HG03575 (cell line): ENCODE measurements around the gene TCTN1.

ENCODE experiments used
- ATAC-seq: cut with Tn5 transposase; IDR thresholded peaks from one replicate; pipeline ENCODE4 v1.9.1; 2021; ENCODE audit not compliant: unreplicated experiment, insufficient number of reproducible peaks, low FRiP score; ENCODE audit errors: extremely low read depth

Gene TCTN1

GRCh38 chr12:110668480-110669192, 54.7 kb downstream of the TCTN1 start:
- no peak for ATAC-seq

DNA sequence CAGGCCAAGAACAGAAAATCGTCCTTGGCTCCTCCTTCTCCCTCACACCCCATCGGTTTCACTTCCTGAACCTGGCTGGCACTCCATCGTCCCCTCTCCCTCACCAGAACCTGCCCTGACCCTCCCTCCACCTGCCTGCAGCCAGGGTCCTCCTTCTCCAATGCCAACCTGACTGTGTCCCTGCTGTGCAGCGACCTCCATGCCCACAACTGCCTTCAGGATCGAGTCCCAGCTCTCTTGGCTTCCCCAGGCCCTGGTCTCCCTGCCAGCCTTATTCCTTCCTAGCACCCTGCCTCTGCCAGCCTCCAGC, 55.2 kb downstream of the TCTN1 start:
- ATAC-seq: no peak

- no peak for ATAC-seq
Measured at GRCh38 chr12:110670161-110670701, 56.3 kb downstream of the TCTN1 start.

GRCh38 chr12:110676171-110676570, 62.2 kb downstream of the TCTN1 start:
- ATAC-seq: no peak

- peak; percentile 33 for ATAC-seq
Measured at GRCh38 chr12:110677206-110677911, 63.4 kb downstream of the TCTN1 start.

- no peak for ATAC-seq
Measured at GRCh38 chr12:110677982-110678381, 64.1 kb downstream of the TCTN1 start.

DNA sequence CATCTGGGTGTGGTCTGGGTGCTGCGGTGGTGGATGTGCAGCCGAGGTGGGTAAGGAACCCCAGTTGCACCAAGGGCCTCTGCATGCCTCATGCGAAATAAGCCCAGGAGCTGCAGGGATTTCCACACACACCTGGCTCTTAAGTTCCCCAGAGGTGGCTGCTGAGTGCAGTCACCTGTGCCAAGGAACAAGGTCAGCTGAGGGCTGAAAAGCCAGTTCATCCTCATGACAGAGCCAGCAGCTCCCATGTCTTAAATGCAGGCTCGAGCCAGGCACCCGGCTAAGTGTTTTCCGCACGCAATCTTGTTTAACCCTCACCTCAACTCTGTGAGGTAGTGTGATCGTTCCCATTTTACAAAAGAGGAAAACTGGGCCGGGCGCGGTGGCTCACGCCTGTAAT, 65.3 kb downstream of the TCTN1 start:
- no peak for ATAC-seq

GRCh38 chr12:110680032-110680431, 66.1 kb downstream of the TCTN1 start:
- no peak for ATAC-seq

- ATAC-seq: no peak
Measured at GRCh38 chr12:110683888-110684287, 70.0 kb downstream of the TCTN1 start.

DNA sequence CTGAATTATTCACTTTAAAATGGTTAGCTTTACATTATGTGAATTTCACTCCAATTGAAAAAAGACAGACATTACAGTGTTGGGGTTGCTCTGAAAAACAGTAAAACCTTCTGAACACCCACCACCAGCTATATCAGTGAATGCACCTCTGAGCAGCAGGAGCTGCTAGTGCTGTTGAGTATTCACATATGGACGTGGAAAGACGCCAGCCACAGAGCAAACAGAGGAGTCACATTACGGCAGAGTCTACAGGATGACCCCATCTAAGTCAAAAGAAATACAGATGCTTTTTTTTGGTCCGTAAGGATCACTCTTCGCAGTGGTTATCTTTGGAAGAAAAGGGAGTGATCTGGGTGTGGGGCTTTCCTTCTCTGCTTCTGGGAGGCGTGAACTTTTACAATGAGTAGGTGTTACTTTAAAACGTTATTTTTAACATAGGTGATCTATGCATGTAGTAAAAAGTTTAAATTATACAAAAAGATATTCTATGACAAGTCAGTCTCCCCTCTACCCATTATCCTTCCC, 70.4 kb downstream of the TCTN1 start:
- no peak for ATAC-seq

GRCh38 chr12:110686294-110686903, 72.5 kb downstream of the TCTN1 start:
- ATAC-seq: no peak

GRCh38 chr12:110687396-110688169, 73.7 kb downstream of the TCTN1 start:
- no peak for ATAC-seq

DNA sequence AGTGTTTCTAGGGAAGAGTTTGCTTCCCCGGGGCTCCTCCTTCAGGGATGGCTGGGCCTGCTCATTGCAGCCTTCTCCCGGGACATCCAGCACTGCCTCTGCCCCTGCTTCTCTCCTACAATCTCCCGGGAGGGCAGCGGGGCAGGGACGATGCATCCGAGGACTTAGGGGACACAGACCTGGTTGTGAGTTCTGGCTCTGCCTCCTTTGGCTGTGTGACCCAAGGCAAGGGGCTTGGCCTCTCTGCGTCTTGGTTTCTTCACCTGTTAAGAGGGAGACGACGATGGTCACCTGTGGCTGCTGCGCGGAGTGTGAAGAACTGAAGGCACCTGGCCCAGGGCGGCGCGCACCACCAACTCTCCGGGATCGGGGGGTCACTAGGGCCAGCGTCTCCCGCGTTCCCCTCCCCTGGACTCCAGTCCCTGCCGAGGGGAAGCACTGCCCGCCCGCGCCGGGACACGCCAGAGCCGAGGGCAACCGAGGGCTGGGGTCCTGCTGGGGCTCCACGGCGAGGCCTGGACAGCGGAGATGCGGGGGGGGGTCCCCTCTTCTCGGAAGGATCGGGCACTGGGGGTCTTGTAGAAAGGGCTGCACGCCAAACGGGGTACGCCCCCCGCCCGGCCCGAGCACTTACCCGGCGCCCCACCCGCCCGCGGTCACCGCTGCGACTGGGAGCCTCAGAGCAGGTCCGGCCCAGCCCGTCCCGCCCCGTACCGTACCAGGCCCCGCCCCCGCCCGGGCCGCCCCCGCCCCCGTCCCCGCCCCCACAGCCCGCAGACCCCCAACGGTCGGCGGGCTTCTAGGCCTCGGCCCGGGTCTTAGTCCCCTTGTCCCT, 74.7 kb downstream of the TCTN1 start, which contains the start of gene HVCN1:
Gene HVCN1 (minus strand): TSS at position 670 of the 835 bp plus-strand sequence. CDS start 5,870 bp downstream, outside the sequence.
- no peak for ATAC-seq

DNA sequence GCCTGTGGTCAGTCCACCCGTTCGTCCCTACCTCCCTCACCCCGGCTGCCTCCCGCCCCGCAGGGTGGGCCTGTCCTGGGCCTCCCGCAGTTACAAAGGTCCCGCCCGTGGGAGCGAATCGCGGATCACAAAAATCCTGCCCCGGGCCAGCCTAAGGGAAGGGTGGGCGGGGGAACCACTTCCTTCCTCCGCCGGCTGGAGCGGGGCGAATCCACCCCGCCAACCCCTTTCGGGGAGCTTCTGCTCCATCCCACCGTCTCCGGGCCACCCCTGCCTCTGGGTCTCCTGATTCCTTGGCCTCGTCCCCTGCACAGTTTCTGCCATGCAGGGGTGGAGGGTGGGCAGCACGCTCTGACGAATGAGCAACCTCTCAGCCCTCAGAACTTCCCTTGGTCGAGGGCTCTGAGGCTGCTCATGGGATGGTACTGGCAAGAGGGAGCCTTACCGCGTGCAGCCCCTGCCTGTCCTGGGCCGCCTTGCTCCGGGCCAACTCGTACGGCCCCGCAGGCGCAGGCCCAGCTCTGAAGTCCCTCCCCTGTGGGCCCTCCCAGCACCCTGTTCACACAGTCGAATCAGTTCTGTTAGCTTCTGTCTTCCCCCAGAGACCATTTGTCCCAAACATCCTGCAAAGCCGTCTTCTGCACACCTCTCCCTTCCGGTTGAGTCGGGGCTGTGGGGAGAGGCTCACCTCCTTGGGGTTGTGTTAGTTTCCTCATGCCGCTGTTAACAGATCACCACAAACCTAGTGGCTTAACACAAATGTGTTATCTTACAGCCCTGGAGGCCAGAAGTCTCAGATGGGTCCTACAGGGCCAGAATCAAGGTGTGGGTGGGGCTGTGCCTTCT, 75.6 kb downstream of the TCTN1 start:
- no peak for ATAC-seq

DNA sequence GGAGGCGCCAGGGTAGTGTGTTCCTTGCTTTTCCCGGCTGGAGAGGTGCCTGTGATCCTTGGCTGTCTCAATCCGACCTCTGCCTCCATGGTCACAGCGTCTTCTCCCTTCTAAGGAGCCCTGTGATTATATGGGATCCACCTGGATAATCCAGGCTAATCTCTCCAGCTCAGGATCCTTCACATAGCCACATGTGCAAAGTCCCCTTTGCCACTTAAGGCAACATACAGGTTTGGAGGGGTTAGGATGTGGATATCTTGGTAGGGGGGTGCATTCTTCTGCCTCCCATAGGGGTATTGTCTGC, 76.2 kb downstream of the TCTN1 start:
- no peak for ATAC-seq

- ATAC-seq: no peak
Measured at GRCh38 chr12:110693731-110694130, 79.8 kb downstream of the TCTN1 start.

DNA sequence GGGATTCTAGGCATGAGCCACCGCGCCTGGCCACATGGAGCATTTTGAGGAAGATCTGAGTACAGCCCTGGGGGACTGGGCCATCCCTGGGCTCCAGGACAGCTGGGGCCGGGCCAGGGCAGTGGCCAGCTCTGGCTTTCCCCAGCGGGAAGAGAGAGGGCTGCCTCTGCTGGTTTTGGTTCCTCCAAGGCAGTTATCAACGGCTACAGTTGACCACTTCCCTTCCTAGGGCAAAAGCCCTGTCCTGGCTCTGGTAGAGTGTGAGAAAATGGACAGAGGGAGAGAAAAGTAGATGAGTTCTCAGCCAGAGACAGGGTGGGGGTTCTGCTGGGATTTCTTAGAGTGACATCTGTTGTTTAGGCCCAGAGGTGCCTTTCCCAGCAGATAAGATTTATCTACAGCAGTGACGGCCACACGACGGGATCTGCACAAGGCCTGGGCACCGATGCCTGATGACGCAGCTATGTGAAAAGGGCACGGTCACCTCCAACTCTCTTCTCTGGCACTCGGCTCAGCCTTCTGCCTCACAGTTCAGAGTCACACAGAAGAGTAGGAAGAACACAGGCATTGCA, 80.5 kb downstream of the TCTN1 start:
- ATAC-seq: no peak
